HEK293 (cell line): ENCODE measurements around the gene MAGOH.
A peak's percentile ranks its signal among the peaks of the same experiment; 100 is the strongest.

Experiments
- CTCF ChIA-PET: fragments of 350-600 bp; formaldehyde crosslinking; extraction: SDS; loops from one replicate; lab custom pipeline; 2021; ENCODE audit warnings: antibody characterized with exemption; lab: Yijun Ruan, JAX
- POLR2A ChIA-PET: fragments of 300-600 bp; formaldehyde crosslinking; extraction: SDS; loops from one replicate; lab custom pipeline; 2020; ENCODE audit warnings: antibody characterized with exemption, inconsistent platforms; lab: Yijun Ruan, JAX
- H3K27ac ChIP-seq: fragments of 200-500 bp; sonication (Bioruptor generic); 2 replicates; pipeline ENCODE4 v1.5.1; 2014; ENCODE audit warnings: low read depth, low read length, control low read depth, inconsistent platforms; ENCODE audit errors: extremely low read depth
- H3K36me3 ChIP-seq, 2 experiments: fragments of 200-500 bp in 1 of 2; sonication (Bioruptor generic) in 1 of 2; 1 replicate in 1 of 2; 2 replicates in 1 of 2; pipeline ENCODE4 v1.5.1; 2014 to 2017; ENCODE audit warnings: inconsistent platforms in 2 of 2, low read length in 2 of 2; ENCODE audit not compliant: control insufficient read depth in 2 of 2, insufficient read depth in 1 of 2
- H3K4me1 ChIP-seq: fragments of 200-500 bp; sonication (Bioruptor generic); 2 replicates; pipeline ENCODE4 v1.5.1; 2014; ENCODE audit warnings: mild to moderate bottlenecking, low read length, inconsistent platforms; ENCODE audit not compliant: control insufficient read depth, insufficient read depth
- H3K4me3 ChIP-seq: 2 replicates; pipeline ENCODE4 v1.5.1; 2011; ENCODE audit warnings: low read depth, mild to moderate bottlenecking, control low read depth, low read length, moderate library complexity
- H3K9me3 ChIP-seq: fragments of 200-500 bp; sonication (Bioruptor generic); 2 replicates; pipeline ENCODE4 v1.5.1; 2014; ENCODE audit warnings: low read depth, low read length, inconsistent platforms; ENCODE audit not compliant: control insufficient read depth, insufficient read depth
- GLI2 ChIP-seq: fragments of 450-650 bp; formaldehyde crosslinking; IDR thresholded peaks from 2 replicates; pipeline ENCODE4; 2017; ENCODE audit warnings: missing biosample characterization, missing genetic modification characterization, low read depth, borderline replicate concordance
- HOXA7 ChIP-seq: sonication (generic); formaldehyde crosslinking; IDR thresholded peaks from 2 replicates; pipeline ENCODE4 v1.8.1; 2022; ENCODE audit warnings: missing genetic modification reagents, borderline replicate concordance
- KLF1 ChIP-seq: fragments of 450-650 bp; formaldehyde crosslinking; IDR thresholded peaks from 2 replicates; pipeline ENCODE4 v1.5.1; 2016; ENCODE audit warnings: missing biosample characterization, missing genetic modification characterization
- MYNN ChIP-seq: fragments of 450-650 bp; formaldehyde crosslinking; IDR thresholded peaks from 2 replicates; pipeline ENCODE4 v1.5.1; 2016; ENCODE audit warnings: missing biosample characterization, missing genetic modification characterization, borderline replicate concordance
- REPIN1 ChIP-seq: fragments of 450-650 bp; formaldehyde crosslinking; IDR thresholded peaks from 2 replicates; pipeline ENCODE4 v1.5.1; 2017; ENCODE audit warnings: missing biosample characterization, missing genetic modification characterization, low read depth
- SP2 ChIP-seq: fragments of 450-650 bp; formaldehyde crosslinking; IDR thresholded peaks from 2 replicates; pipeline ENCODE4 v1.5.1; 2016; ENCODE audit warnings: missing biosample characterization, missing genetic modification characterization
- ZBTB49 ChIP-seq: fragments of 450-650 bp; formaldehyde crosslinking; IDR thresholded peaks from 2 replicates; pipeline ENCODE4 v1.5.1; 2016; ENCODE audit warnings: missing biosample characterization, missing genetic modification characterization, low read depth
- ZNF157 ChIP-seq: fragments of 450-650 bp; formaldehyde crosslinking; IDR thresholded peaks from 2 replicates; pipeline ENCODE4 v1.5.1; 2016; ENCODE audit warnings: missing biosample characterization, missing genetic modification characterization
- ZNF19 ChIP-seq: fragments of 450-650 bp; formaldehyde crosslinking; IDR thresholded peaks from 2 replicates; pipeline ENCODE4; 2016; ENCODE audit warnings: missing biosample characterization, missing genetic modification characterization, low read depth
- ZNF23 ChIP-seq: fragments of 450-650 bp; formaldehyde crosslinking; IDR thresholded peaks from 2 replicates; pipeline ENCODE4 v1.5.1; 2016; ENCODE audit warnings: missing biosample characterization, missing genetic modification characterization, borderline replicate concordance
- ZNF394 ChIP-seq: fragments of 450-650 bp; formaldehyde crosslinking; IDR thresholded peaks from 2 replicates; pipeline ENCODE4 v1.5.1; 2016; ENCODE audit warnings: missing biosample characterization, missing genetic modification characterization, mild to moderate bottlenecking, moderate library complexity, borderline replicate concordance
- ZNF548 ChIP-seq: fragments of 450-650 bp; formaldehyde crosslinking; IDR thresholded peaks from 2 replicates; pipeline ENCODE4 v1.5.1; 2016; ENCODE audit warnings: missing biosample characterization, missing genetic modification characterization
- ZNF677 ChIP-seq: fragments of 450-650 bp; IDR thresholded peaks from 2 replicates; pipeline ENCODE4 v1.5.0; 2018; ENCODE audit warnings: missing biosample characterization, mild to moderate bottlenecking, missing genetic modification characterization, moderate library complexity
- ZNF747 ChIP-seq: fragments of 450-650 bp; formaldehyde crosslinking; IDR thresholded peaks from 2 replicates; pipeline ENCODE4 v1.5.1; 2016; ENCODE audit warnings: missing biosample characterization, missing genetic modification characterization
- ZNF777 ChIP-seq: fragments of 450-650 bp; formaldehyde crosslinking; IDR thresholded peaks from 2 replicates; pipeline ENCODE4 v1.5.1; 2017; ENCODE audit warnings: missing biosample characterization, missing genetic modification characterization, borderline replicate concordance
- ZSCAN23 ChIP-seq: fragments of 450-650 bp; formaldehyde crosslinking; IDR thresholded peaks from 2 replicates; pipeline ENCODE4 v1.5.1; 2016; ENCODE audit warnings: missing biosample characterization, missing genetic modification characterization
- ZSCAN30 ChIP-seq: fragments of 450-650 bp; IDR thresholded peaks from 2 replicates; pipeline ENCODE4 v1.5.1; 2018; ENCODE audit warnings: missing biosample characterization, mild to moderate bottlenecking, missing genetic modification characterization, moderate library complexity
- TF ChIP-seq, protein P1 (sequence below): fragments of 450-650 bp; formaldehyde crosslinking; IDR thresholded peaks from 2 replicates; pipeline ENCODE4 v1.5.1; 2016; ENCODE audit warnings: missing biosample characterization, missing genetic modification characterization
- TF ChIP-seq, protein P2 (sequence below): fragments of 450-650 bp; formaldehyde crosslinking; IDR thresholded peaks from 2 replicates; pipeline ENCODE4 v1.5.1; 2016; ENCODE audit warnings: missing biosample characterization, missing genetic modification characterization
- TF ChIP-seq, protein P3 (sequence below): fragments of 450-650 bp; formaldehyde crosslinking; IDR thresholded peaks from 2 replicates; pipeline ENCODE4; 2016; ENCODE audit warnings: missing biosample characterization, missing genetic modification characterization
- TF ChIP-seq, protein P4 (sequence below): fragments of 450-650 bp; formaldehyde crosslinking; IDR thresholded peaks from 2 replicates; pipeline ENCODE4 v1.5.1; 2016; ENCODE audit warnings: missing biosample characterization, missing genetic modification characterization

The MAGOH gene

DNA sequence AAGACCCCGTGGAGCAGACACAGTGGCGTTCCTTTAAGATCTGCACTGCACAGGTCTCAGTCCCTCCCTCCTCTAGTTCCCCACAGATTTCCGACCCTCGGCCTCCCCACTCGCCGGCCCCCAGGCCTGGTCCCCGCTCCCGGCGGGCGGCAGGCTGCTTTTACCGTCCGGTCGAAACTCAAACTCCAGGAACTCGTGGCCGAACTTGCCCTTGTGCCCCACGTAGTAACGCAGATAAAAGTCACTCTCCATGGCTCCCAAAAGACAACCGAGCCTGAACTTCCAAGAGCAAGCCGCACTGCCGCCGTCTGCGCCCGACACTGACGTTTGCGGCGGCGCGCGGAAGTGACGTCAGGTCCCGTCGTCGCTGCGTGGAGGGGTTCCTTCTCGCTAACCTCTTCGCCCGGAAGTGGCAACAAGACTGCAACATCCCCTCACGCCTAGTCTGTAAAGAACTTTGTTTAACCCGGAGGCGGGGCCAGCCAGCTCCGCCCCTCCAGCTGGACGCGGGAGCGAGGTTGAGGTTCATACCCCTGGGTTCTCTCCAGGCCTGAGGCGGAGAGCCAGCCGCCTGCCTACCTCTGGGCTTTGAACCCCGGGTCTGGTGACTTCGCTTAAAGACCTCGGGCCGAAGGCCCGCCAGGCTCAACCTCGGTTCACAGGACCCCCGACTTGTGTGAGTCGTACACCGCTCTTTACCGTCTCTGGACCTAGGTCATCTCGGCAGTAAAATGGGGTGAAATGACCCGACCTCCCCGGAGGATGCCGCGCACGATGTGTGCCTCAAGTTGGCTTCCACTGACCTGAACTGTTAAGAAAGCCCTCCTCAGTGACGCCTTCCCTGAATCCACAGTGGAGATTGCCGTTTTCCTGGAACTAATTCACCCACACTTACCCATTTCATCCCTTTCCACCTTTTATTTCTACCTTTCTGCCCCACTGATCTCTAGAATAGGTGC, at the start of gene MAGOH (continued):
- TF ChIP-seq, protein P1, sequence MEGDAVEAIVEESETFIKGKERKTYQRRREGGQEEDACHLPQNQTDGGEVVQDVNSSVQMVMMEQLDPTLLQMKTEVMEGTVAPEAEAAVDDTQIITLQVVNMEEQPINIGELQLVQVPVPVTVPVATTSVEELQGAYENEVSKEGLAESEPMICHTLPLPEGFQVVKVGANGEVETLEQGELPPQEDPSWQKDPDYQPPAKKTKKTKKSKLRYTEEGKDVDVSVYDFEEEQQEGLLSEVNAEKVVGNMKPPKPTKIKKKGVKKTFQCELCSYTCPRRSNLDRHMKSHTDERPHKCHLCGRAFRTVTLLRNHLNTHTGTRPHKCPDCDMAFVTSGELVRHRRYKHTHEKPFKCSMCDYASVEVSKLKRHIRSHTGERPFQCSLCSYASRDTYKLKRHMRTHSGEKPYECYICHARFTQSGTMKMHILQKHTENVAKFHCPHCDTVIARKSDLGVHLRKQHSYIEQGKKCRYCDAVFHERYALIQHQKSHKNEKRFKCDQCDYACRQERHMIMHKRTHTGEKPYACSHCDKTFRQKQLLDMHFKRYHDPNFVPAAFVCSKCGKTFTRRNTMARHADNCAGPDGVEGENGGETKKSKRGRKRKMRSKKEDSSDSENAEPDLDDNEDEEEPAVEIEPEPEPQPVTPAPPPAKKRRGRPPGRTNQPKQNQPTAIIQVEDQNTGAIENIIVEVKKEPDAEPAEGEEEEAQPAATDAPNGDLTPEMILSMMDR (tag by site-specific recombination), result 0 out of 2 replicates have a peak, but pooled peaks have one; percentile 13
- TF ChIP-seq ZNF747 (tag by site-specific recombination) (no peak), ZNF157 (no peak)

GRCh38 chr1:53286955-53287354, 48.6 kb upstream of the MAGOH start:
- no peak for TF ChIP-seq HOXA7 (CRISPR knock-in tag)
- TF ChIP-seq ZNF23 (tag by site-specific recombination), result no peak
- peak; percentile 23; the same call in 1 of the 2 replicates for TF ChIP-seq ZSCAN30
- no peak for TF ChIP-seq ZNF677 (tag by site-specific recombination)
- no peak overlapping the region for H3K4me3 ChIP-seq
- CTCF ChIA-PET, result interaction anchor here (7.5 kb wide), 1 partner anchor 9 kb away, joined by 56 read pairs; no protein-coding TSS in a partner anchor
- POLR2A ChIA-PET, result interaction anchor here (0.9 kb wide), 1 partner anchor 8 kb away, joined by 5 read pairs; no protein-coding TSS in a partner anchor
- peaks cover 0 to 16% of the 10 kb centered on the region in 2 experiments; a peak in 1 of 3 replicates for H3K36me3 ChIP-seq
- no peaks in the 10 kb centered on the region for H3K9me3 ChIP-seq
- no peak overlapping the region for H3K27ac ChIP-seq
- 0 out of 2 replicates have a peak, but pooled peaks cover 2% of the 10 kb centered on the region for H3K4me1 ChIP-seq

- ChIA-PET POLR2A (interaction anchor here (0.9 kb wide), 1 partner anchor 9 kb away, joined by 5 read pairs; no protein-coding TSS in a partner anchor), CTCF (interaction anchor here (7.5 kb wide), 1 partner anchor 8 kb away, joined by 56 read pairs; no protein-coding TSS in a partner anchor)
- Histone ChIP-seq H3K4me3 (no peak overlapping the region), H3K4me1 (0 out of 2 replicates have a peak, but pooled peaks cover 2% of the 10 kb centered on the region), H3K36me3 (peaks cover 0 to 16% of the 10 kb centered on the region in 2 experiments; a peak in 1 of 3 replicates), H3K9me3 (no peaks in the 10 kb centered on the region), H3K27ac (no peak overlapping the region)
- TF ChIP-seq, protein P2, sequence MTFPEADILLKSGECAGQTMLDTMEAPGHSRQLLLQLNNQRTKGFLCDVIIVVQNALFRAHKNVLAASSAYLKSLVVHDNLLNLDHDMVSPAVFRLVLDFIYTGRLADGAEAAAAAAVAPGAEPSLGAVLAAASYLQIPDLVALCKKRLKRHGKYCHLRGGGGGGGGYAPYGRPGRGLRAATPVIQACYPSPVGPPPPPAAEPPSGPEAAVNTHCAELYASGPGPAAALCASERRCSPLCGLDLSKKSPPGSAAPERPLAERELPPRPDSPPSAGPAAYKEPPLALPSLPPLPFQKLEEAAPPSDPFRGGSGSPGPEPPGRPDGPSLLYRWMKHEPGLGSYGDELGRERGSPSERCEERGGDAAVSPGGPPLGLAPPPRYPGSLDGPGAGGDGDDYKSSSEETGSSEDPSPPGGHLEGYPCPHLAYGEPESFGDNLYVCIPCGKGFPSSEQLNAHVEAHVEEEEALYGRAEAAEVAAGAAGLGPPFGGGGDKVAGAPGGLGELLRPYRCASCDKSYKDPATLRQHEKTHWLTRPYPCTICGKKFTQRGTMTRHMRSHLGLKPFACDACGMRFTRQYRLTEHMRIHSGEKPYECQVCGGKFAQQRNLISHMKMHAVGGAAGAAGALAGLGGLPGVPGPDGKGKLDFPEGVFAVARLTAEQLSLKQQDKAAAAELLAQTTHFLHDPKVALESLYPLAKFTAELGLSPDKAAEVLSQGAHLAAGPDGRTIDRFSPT (tag by site-specific recombination), result no peak
- TF ChIP-seq KLF1 (tag by site-specific recombination) (no peak), ZNF19 (no peak), SP2 (tag by site-specific recombination) (no peak), MYNN (tag by site-specific recombination) (no peak), ZBTB49 (tag by site-specific recombination) (no peak), GLI2 (tag by site-specific recombination) (no peak), ZSCAN23 (tag by site-specific recombination) (no peak), ZNF777 (tag by site-specific recombination) (no peak), REPIN1 (tag by site-specific recombination) (no peak), ZNF394 (tag by site-specific recombination) (no peak), ZNF548 (tag by site-specific recombination) (no peak)
- TF ChIP-seq, protein P3, sequence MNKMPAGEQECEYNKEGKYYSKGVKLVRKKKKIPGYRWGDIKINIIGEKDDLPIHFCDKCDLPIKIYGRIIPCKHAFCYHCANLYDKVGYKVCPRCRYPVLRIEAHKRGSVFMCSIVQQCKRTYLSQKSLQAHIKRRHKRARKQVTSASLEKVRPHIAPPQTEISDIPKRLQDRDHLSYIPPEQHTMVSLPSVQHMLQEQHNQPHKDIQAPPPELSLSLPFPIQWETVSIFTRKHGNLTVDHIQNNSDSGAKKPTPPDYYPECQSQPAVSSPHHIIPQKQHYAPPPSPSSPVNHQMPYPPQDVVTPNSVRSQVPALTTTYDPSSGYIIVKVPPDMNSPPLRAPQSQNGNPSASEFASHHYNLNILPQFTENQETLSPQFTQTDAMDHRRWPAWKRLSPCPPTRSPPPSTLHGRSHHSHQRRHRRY (tag by site-specific recombination), result no peak
- TF ChIP-seq, protein P4, sequence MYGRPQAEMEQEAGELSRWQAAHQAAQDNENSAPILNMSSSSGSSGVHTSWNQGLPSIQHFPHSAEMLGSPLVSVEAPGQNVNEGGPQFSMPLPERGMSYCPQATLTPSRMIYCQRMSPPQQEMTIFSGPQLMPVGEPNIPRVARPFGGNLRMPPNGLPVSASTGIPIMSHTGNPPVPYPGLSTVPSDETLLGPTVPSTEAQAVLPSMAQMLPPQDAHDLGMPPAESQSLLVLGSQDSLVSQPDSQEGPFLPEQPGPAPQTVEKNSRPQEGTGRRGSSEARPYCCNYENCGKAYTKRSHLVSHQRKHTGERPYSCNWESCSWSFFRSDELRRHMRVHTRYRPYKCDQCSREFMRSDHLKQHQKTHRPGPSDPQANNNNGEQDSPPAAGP (tag by site-specific recombination), result no peak
Measured at GRCh38 chr1:53285969-53286760, 47.8 kb upstream of the MAGOH start.
